GM19238 (cell line): ENCODE results near the gene MED17.
"Not testable (repeated sequence)": the region's sequence is repeated elsewhere in the genome, so short reads cannot be mapped to it uniquely, and the experiment has no call there.

Experiments
- DNase-seq: peaks from one replicate; pipeline ENCODE4 v3.0.0; 2011; ENCODE audit warnings: low spot score; ENCODE audit not compliant: insufficient read length

The MED17 gene

GRCh38 chr11:93784145-93784934 lies at the start of gene MED17:
MED17 (plus strand) TSS chr11:93784282; CDS start chr11:93784514, 232 bp downstream.
- peak; percentile 83 for DNase-seq

- no peak for DNase-seq
These were observed 49.5 kb upstream of the MED17 start for GRCh38 chr11:93734427-93735222.

GRCh38 chr11:93735627-93736026 lies 48.5 kb upstream of the MED17 start:
- no peak for DNase-seq

GRCh38 chr11:93736129-93736528 lies 48.0 kb upstream of the MED17 start:
- DNase-seq = no peak

- no peak for DNase-seq
These were observed 46.0 kb upstream of the MED17 start for GRCh38 chr11:93737904-93738612.

- no peak for DNase-seq
These were observed 45.4 kb upstream of the MED17 start for GRCh38 chr11:93738647-93739081.

GRCh38 chr11:93740031-93740729 lies 43.9 kb upstream of the MED17 start:
- no peak for DNase-seq

- DNase-seq = no peak
These were observed 43.4 kb upstream of the MED17 start for GRCh38 chr11:93740730-93741093.

GRCh38 chr11:93741094-93741881 lies 42.8 kb upstream of the MED17 start, which contains the start of the genes C11orf54 and TAF1D:
C11orf54 (plus strand) TSS chr11:93741672; CDS start chr11:93747394, 5,722 bp downstream.
TAF1D (minus strand) TSS chr11:93741495; CDS start chr11:93739304, 2,191 bp downstream.
- DNase-seq = peak; percentile 77

- DNase-seq = no peak
These were observed 42.2 kb upstream of the MED17 start for GRCh38 chr11:93741882-93742226.

GRCh38 chr11:93743291-93743690 lies 40.8 kb upstream of the MED17 start:
- DNase-seq = no peak

- no peak for DNase-seq
These were observed 39.4 kb upstream of the MED17 start for GRCh38 chr11:93744669-93745004.

GRCh38 chr11:93745005-93745755 lies 38.9 kb upstream of the MED17 start:
- not testable (repeated sequence) for DNase-seq

- DNase-seq = no peak
These were observed 38.0 kb upstream of the MED17 start for GRCh38 chr11:93746101-93746500.

- DNase-seq = peak; percentile 15
These were observed 37.0 kb upstream of the MED17 start for GRCh38 chr11:93747122-93747521.

GRCh38 chr11:93751001-93751400 lies 33.1 kb upstream of the MED17 start:
- DNase-seq = no peak

- no peak for DNase-seq
These were observed 30.8 kb upstream of the MED17 start for GRCh38 chr11:93753241-93753640.

- DNase-seq = no peak
These were observed 27.3 kb upstream of the MED17 start for GRCh38 chr11:93756748-93757147.

GRCh38 chr11:93757301-93757700 lies 26.8 kb upstream of the MED17 start:
- no peak for DNase-seq
